H9 (cell line): Measurements from ENCODE around the gene TENM4. TPM values are rescaled to one million over a fixed set of nuclear protein-coding genes. Genes with fewer than 3 reads are reported as not detected.

Experiments used
- DNase-seq: peaks from one replicate; pipeline ENCODE4 v3.0.0-alpha.2; 2017
- H2AFZ ChIP-seq: one replicate; pipeline ENCODE4 v1.6.1; 2013; ENCODE audit warnings: mild to moderate bottlenecking, low read length, control low read depth, moderate library complexity
- H2AK5ac ChIP-seq: 2 replicates; pipeline ENCODE4 v1.6.1; 2013; ENCODE audit warnings: low read length, control low read depth, mixed read lengths; ENCODE audit not compliant: insufficient read length
- H2BK120ac ChIP-seq: one replicate; pipeline ENCODE4 v1.6.1; 2013; ENCODE audit warnings: low read depth, mild to moderate bottlenecking, low read length, control low read depth, inconsistent platforms; ENCODE audit not compliant: poor library complexity, severe bottlenecking
- H2BK12ac ChIP-seq: 2 replicates; pipeline ENCODE4 v1.6.1; 2013; ENCODE audit warnings: low read length, control low read depth, mixed read lengths, low read depth; ENCODE audit not compliant: insufficient read length
- H2BK15ac ChIP-seq: 2 replicates; pipeline ENCODE4 v1.6.1; 2013; ENCODE audit warnings: low read depth, low read length, control low read depth
- H2BK20ac ChIP-seq: one replicate; pipeline ENCODE4 v1.6.1; 2013; ENCODE audit warnings: low read depth, mild to moderate bottlenecking, low read length, control low read depth, inconsistent platforms; ENCODE audit not compliant: poor library complexity, severe bottlenecking
- H2BK5ac ChIP-seq: 2 replicates; pipeline ENCODE4 v1.6.1; 2013; ENCODE audit warnings: low read length, control low read depth, mixed read lengths; ENCODE audit not compliant: insufficient read length
- H3K14ac ChIP-seq: 2 replicates; pipeline ENCODE4 v1.6.1; 2013; ENCODE audit warnings: low read length, control low read depth; ENCODE audit not compliant: insufficient read depth
- H3K18ac ChIP-seq: 2 replicates; pipeline ENCODE4 v1.6.1; 2013; ENCODE audit warnings: low read depth, mild to moderate bottlenecking, mixed read lengths, low read length, control low read depth; ENCODE audit not compliant: insufficient read length
- H3K23ac ChIP-seq: 2 replicates; pipeline ENCODE4 v1.6.1; 2013; ENCODE audit warnings: low read length, control low read depth, mixed read lengths, low read depth; ENCODE audit not compliant: insufficient read length
- H3K23me2 ChIP-seq: 2 replicates; pipeline ENCODE4 v1.6.1; 2013; ENCODE audit warnings: low read depth, mild to moderate bottlenecking, mixed read lengths, low read length, control low read depth; ENCODE audit not compliant: insufficient read length, poor library complexity, severe bottlenecking
- H3K27ac ChIP-seq: 2 replicates; pipeline ENCODE4 v1.5.1; 2013; ENCODE audit warnings: low read length, control low read depth, mixed read lengths, low read depth; ENCODE audit not compliant: insufficient read length
- H3K27me3 ChIP-seq: 2 replicates; pipeline ENCODE4 v1.6.1; 2013; ENCODE audit warnings: low read length, control low read depth, inconsistent platforms; ENCODE audit not compliant: insufficient read depth
- H3K4ac ChIP-seq: 2 replicates; pipeline ENCODE4 v1.6.1; 2013; ENCODE audit warnings: low read depth, mild to moderate bottlenecking, control low read depth, inconsistent platforms, low read length, moderate library complexity
- H3K4me1 ChIP-seq: 2 replicates; pipeline ENCODE4 v1.6.1; 2013; ENCODE audit warnings: low read length, control low read depth, inconsistent platforms; ENCODE audit not compliant: insufficient read depth
- H3K4me2 ChIP-seq: 2 replicates; pipeline ENCODE4 v1.6.1; 2013; ENCODE audit warnings: low read length, control low read depth, mixed read lengths; ENCODE audit not compliant: insufficient read length, insufficient read depth
- H3K56ac ChIP-seq: 2 replicates; pipeline ENCODE4 v1.6.1; 2013; ENCODE audit warnings: low read depth, mild to moderate bottlenecking, mixed read lengths, low read length, control low read depth; ENCODE audit not compliant: insufficient read length
- H3K79me1 ChIP-seq: 2 replicates; pipeline ENCODE4 v1.6.1; 2013; ENCODE audit warnings: low read depth, mild to moderate bottlenecking, moderate library complexity, low read length, control low read depth, inconsistent platforms; ENCODE audit not compliant: insufficient read depth, poor library complexity, severe bottlenecking
- H3K79me2 ChIP-seq: 2 replicates; pipeline ENCODE4 v1.6.1; 2013; ENCODE audit warnings: low read length, control low read depth, inconsistent platforms; ENCODE audit not compliant: insufficient read depth
- H3K9ac ChIP-seq: 2 replicates; pipeline ENCODE4 v1.6.1; 2013; ENCODE audit warnings: low read length, control low read depth, mixed read lengths; ENCODE audit not compliant: insufficient read length; ENCODE audit errors: extremely low read depth
- H3K9me3 ChIP-seq: one replicate; pipeline ENCODE4 v1.6.1; 2013; ENCODE audit warnings: low read depth, low read length, inconsistent platforms; ENCODE audit not compliant: control insufficient read depth
- H3T11ph ChIP-seq: one replicate; pipeline ENCODE4 v1.6.1; 2013; ENCODE audit warnings: mild to moderate bottlenecking, low read length, control low read depth, inconsistent platforms
- H4K20me1 ChIP-seq: one replicate; pipeline ENCODE4 v1.6.1; 2013; ENCODE audit not compliant: control insufficient read depth, insufficient read length, insufficient read depth
- H4K5ac ChIP-seq: 2 replicates; pipeline ENCODE4 v1.6.1; 2013; ENCODE audit warnings: low read depth, mild to moderate bottlenecking, mixed read lengths, low read length, control low read depth; ENCODE audit not compliant: insufficient read length
- H4K8ac ChIP-seq: replicated peaks from 2 replicates; pipeline ENCODE4 v1.6.1; 2013; ENCODE audit warnings: low read length, control low read depth, mixed read lengths, low read depth; ENCODE audit not compliant: insufficient read length
- H4K91ac ChIP-seq: 2 replicates; pipeline ENCODE4 v1.6.1; 2013; ENCODE audit warnings: low read depth, mild to moderate bottlenecking, moderate library complexity, mixed read lengths, low read length, control low read depth; ENCODE audit not compliant: insufficient read length
- H3K27ac Mint-ChIP-seq, 3 experiments: 2 replicates in 2 of 3; 3 replicates in 1 of 3; pipeline ENCODE4 v1.8.0; 2020 to 2021; ENCODE audit warnings: mixed read lengths in 3 of 3, mild to moderate bottlenecking in 1 of 3, moderate library complexity in 1 of 3
- H3K27me3 Mint-ChIP-seq: 2 replicates; pipeline ENCODE4 v1.8.0; 2021; ENCODE audit warnings: low read depth, mild to moderate bottlenecking, moderate library complexity, mixed read lengths
- H3K36me3 Mint-ChIP-seq, 3 experiments: 2 replicates in 2 of 3; 3 replicates in 1 of 3; pipeline ENCODE4 v1.8.0; 2020 to 2021; ENCODE audit warnings: low read depth in 3 of 3, mixed read lengths in 3 of 3; ENCODE audit not compliant: insufficient read depth in 1 of 3
- H3K4me1 Mint-ChIP-seq, 2 experiments: 2 replicates each; pipeline ENCODE4 v1.8.0; 2020; ENCODE audit warnings: mixed read lengths in 2 of 2
- H3K4me3 Mint-ChIP-seq, 2 experiments: 2 replicates in 1 of 2; 3 replicates in 1 of 2; pipeline ENCODE4 v1.8.0; 2020 to 2021; ENCODE audit warnings: mild to moderate bottlenecking in 2 of 2, mixed read lengths in 2 of 2, moderate library complexity in 1 of 2
- H3K9me3 Mint-ChIP-seq, 2 experiments: 2 replicates in 1 of 2; 3 replicates in 1 of 2; pipeline ENCODE4 v1.8.0; 2020; ENCODE audit warnings: mild to moderate bottlenecking in 2 of 2, mixed read lengths in 2 of 2, moderate library complexity in 1 of 2
- CTCF ChIP-seq: fragments of 200-600 bp; sonication (generic); conservative IDR thresholded peaks from 3 replicates; pipeline ENCODE4 v1.8.0; 2021; ENCODE audit warnings: antibody characterized with exemption, mild to moderate bottlenecking
- total RNA-seq: library from RNA; stranded (reverse); gene quantifications from 2 replicates; pipeline ENCODE4 v1.2.1, GENCODE V29; 2021

TENM4 gene
- total RNA-seq, 1 experiment from 2014 or later, result 4.6 TPM

- no peak overlapping the region for H3K27ac Mint-ChIP-seq
- Histone ChIP-seq H2BK20ac (no peak overlapping the region), H4K20me1 (no peaks in the 10 kb centered on the region), H3T11ph (no peak overlapping the region), H2BK15ac (no peak overlapping the region), H3K18ac (no peak overlapping the region), H3K4ac (no peak overlapping the region), H3K27me3 (no peaks in the 10 kb centered on the region), H3K56ac (no peak overlapping the region), H2BK5ac (no peak overlapping the region), H3K4me2 (no peak overlapping the region), H4K8ac (no peak overlapping the region), H2BK120ac (no peak overlapping the region), H3K14ac (no peak overlapping the region), H3K79me2 (no peaks in the 10 kb centered on the region), H3K4me1 (no peaks in the 10 kb centered on the region), H2BK12ac (no peak overlapping the region), H2AK5ac (no peak overlapping the region), H3K27ac (no peak overlapping the region), H3K23ac (no peak overlapping the region), H3K9me3 (no peaks in the 10 kb centered on the region), H4K91ac (no peak overlapping the region), H3K9ac (no peak overlapping the region), H2AFZ (no peak overlapping the region), H4K5ac (no peak overlapping the region), H3K79me1 (no peaks in the 10 kb centered on the region), H3K23me2 (no peaks in the 10 kb centered on the region)
- no peaks in the 10 kb centered on the region for H3K36me3 Mint-ChIP-seq
- H3K9me3 Mint-ChIP-seq, result no peaks in the 10 kb centered on the region; a peak in 1 of 5 replicates
- no peak for DNase-seq
- H3K4me3 Mint-ChIP-seq, result no peak overlapping the region
- no peak for TF ChIP-seq CTCF
- H3K27me3 Mint-ChIP-seq, result peaks cover 6% of the 10 kb centered on the region
- peaks cover 4 to 5% of the 10 kb centered on the region in 2 experiments for H3K4me1 Mint-ChIP-seq
These were observed 449.1 kb downstream of the TENM4 start for GRCh38 chr11:78991681-78992080.
